SKM-1 treated with dmso at 0.1 percent for 144 hours (cell line): ENCODE data around the gene DIO1.
"Not testable (repeated sequence)": the region's sequence is repeated elsewhere in the genome, so short reads cannot be mapped to it uniquely, and the experiment has no call there.

Experiments
- DNase-seq: peaks from one replicate; lab custom pipeline; 2025; ENCODE audit not compliant: unreplicated experiment; lab: John Stamatoyannopoulos, UW

Gene DIO1

GRCh38 chr1:53893999-53894636 lies at the start of gene DIO1:
DIO1 (plus strand) TSS chr1:53894187; CDS start chr1:53894211, 24 bp downstream.
- DNase-seq, result no peak

- DNase-seq, result no peak
Measured at GRCh38 chr1:53847980-53848379, 46.0 kb upstream of the DIO1 start.

- DNase-seq, result no peak
Measured at GRCh38 chr1:53850082-53850673, 43.8 kb upstream of the DIO1 start.

GRCh38 chr1:53851571-53852285 lies 42.3 kb upstream of the DIO1 start:
- no peak for DNase-seq

GRCh38 chr1:53860967-53861411 lies 33.0 kb upstream of the DIO1 start:
- peak; percentile 50 for DNase-seq

GRCh38 chr1:53862507-53862906 lies 31.5 kb upstream of the DIO1 start:
- no peak for DNase-seq

- DNase-seq, result no peak
Measured at GRCh38 chr1:53868565-53868964, 25.4 kb upstream of the DIO1 start.

GRCh38 chr1:53869454-53870117 lies 24.4 kb upstream of the DIO1 start:
- DNase-seq, result peak; percentile 56

- no peak for DNase-seq
Measured at GRCh38 chr1:53871221-53871620, 22.8 kb upstream of the DIO1 start.

- no peak for DNase-seq
Measured at GRCh38 chr1:53871773-53872484, 22.1 kb upstream of the DIO1 start.

GRCh38 chr1:53875150-53875549 lies 18.8 kb upstream of the DIO1 start:
- DNase-seq, result not testable (repeated sequence)

GRCh38 chr1:53878492-53879105 lies 15.4 kb upstream of the DIO1 start:
- peak; percentile 36 for DNase-seq

- DNase-seq, result not testable (repeated sequence)
Measured at GRCh38 chr1:53881853-53882252, 12.1 kb upstream of the DIO1 start.

GRCh38 chr1:53883600-53883999 lies 10.4 kb upstream of the DIO1 start:
- DNase-seq, result not testable (repeated sequence)

- DNase-seq, result no peak
Measured at GRCh38 chr1:53888681-53889080, 5.3 kb upstream of the DIO1 start.

- peak; percentile 81 for DNase-seq
Measured at GRCh38 chr1:53889304-53890298, 4.4 kb upstream of the DIO1 start, which contains the start of gene YIPF1. YIPF1 (minus strand) TSS chr1:53889797; CDS start chr1:53888937, 860 bp downstream.

GRCh38 chr1:53890522-53890941 lies 3.5 kb upstream of the DIO1 start:
- DNase-seq, result no peak

- DNase-seq, result no peak
Measured at GRCh38 chr1:53891018-53891417, 3.0 kb upstream of the DIO1 start.

- no peak for DNase-seq
Measured at GRCh38 chr1:53891678-53892077, 2.3 kb upstream of the DIO1 start.
